Caki2 (cell line): ENCODE results near the gene MAG. TPM values are rescaled to one million over a fixed set of nuclear protein-coding genes. Genes with fewer than 3 reads are reported as not detected.

ENCODE experiments used
- DNase-seq: peaks from one replicate; pipeline ENCODE4 v3.0.0-alpha.2; 2015; ENCODE audit warnings: low read depth
- in situ Hi-C: cut with HindIII; loops from 2 replicates; pipeline ENCODE4 v1.10.0; 2016; ENCODE audit warnings: low sequenced_read_pairs, low pct_unique_long_range_greater_than_20kb, mixed read lengths
- total RNA-seq: library from RNA; depleted of rRNA; stranded (reverse); fragments of >200 nt; shearing (Covaris generic); gene quantifications from 2 replicates; pipeline ENCODE4 v1.2.3, GENCODE V29; 2014; ENCODE audit warnings: low replicate concordance

MAG gene
- total RNA-seq, 1 experiment from 2014 or later = 5.7 TPM

- no peak for DNase-seq
- in situ Hi-C loops = no loop called here
Measured at GRCh38 chr19:35262101-35262761, 29.7 kb upstream of the MAG start.

GRCh38 chr19:35264268-35265125, 27.5 kb upstream of the MAG start:
- in situ Hi-C loops = no loop called here

GRCh38 chr19:35265126-35265899, 26.6 kb upstream of the MAG start:
- in situ Hi-C loops = no loop called here
- DNase-seq = no peak

More at GRCh38 chr19:35264268-35265125, 27.5 kb upstream of the MAG start:
- DNase-seq = peak; percentile 67

DNA sequence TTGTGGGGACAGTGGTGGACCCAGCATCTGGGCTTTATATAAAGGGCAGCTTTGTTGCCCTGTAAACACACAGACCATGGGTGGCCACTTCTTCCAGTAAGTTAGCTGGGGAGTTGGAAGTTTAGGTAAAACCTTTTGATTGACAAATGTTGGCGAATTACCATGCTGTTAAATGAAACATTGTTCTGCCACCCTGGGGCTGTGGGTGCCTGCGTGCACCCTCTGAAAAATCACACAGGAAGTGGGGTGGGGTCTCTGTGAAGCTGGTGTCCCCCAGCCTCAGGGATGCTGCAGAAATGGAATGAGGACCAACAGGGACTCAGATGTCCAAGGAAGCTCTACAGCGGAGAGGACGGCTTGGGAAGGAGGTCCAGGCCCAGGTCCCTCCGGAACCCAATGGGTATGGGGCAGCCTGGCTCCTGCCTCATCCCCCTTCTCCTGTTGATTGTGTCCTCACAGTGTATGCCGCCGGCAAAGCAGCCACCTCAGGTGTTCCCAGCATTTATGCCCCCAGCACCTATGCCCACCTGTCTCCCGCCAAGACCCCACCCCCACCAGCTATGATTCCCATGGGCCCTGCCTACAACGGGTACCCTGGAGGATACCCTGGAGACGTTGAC, 26.0 kb upstream of the MAG start:
- in situ Hi-C loops = no loop called here
- DNase-seq = no peak

GRCh38 chr19:35266520-35267352, 25.2 kb upstream of the MAG start:
- DNase-seq = peak; percentile 44
- in situ Hi-C loops = no loop called here

DNA sequence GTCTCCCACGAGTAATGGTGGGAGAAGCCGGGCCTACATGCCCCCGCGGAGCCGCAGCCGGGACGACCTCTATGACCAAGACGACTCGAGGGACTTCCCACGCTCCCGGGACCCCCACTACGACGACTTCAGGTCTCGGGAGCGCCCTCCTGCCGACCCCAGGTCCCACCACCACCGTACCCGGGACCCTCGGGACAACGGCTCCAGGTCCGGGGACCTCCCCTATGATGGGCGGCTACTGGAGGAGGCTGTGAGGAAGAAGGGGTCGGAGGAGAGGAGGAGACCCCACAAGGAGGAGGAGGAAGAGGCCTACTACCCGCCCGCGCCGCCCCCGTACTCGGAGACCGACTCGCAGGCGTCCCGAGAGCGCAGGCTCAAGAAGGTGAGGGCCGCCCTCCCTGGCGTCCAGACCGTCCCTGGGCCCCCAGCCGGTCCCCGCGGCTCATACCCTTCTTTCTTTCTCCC, 24.6 kb upstream of the MAG start:
- DNase-seq = no peak
- in situ Hi-C loops = no loop called here

GRCh38 chr19:35267818-35268535, 24.0 kb upstream of the MAG start:
- peak; percentile 66 for DNase-seq
- in situ Hi-C loops = no loop called here

DNA sequence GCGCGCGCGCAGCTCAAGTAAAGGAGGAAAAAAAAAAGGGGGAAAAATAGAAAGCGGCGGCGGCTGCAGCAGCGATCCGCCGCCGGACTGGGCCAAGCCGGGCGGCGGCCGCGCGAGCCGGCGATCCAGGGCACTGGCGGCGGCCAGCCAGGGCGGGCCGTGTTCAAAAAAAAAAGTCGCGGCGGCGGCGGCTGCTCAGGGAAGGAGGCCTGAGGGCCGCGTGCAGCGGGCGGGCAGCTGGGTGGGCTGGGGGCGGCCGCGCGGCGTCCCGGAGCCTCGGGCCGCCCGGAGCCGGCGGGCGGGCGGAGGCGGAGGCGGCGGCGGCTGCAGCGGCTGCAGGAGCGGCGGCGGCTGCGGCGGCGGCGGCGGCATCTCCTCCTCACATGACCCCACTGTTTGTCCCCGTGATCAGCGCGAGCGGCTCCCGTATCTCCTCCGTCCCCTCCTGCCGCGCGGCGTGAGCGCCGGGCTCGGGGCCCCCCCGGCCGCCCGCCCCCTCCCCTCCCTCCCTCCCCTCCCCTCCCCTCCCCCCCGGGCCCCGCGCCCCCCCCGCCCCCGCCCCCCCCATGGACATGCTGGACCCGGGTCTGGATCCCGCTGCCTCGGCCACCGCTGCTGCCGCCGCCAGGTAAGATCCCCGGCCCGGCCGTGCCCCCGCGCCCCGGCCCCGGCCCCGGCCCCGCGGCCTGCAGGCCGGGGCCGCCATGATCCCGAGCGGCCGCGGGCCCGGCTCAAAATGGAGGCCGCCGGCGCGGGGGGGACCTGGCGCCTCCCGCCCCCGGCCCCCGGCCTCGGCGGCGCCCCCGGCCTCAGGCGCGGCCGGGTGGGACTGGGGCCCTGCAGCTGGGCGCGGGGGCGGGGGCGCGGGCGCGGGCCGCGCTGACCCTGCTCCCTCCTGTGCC, 23.2 kb upstream of the MAG start, which contains the start of gene USF2:
Gene USF2, plus strand, starts transcription at position 427 of the 902 bp plus-strand sequence. Its CDS starts 140 bp downstream, at position 567.
- in situ Hi-C loops = no loop called here
- DNase-seq = peak; percentile 63

GRCh38 chr19:35269438-35270117, 22.4 kb upstream of the MAG start:
- peak; percentile 87 for DNase-seq
- in situ Hi-C loops = no loop called here

- in situ Hi-C loops = no loop called here
- DNase-seq = no peak
Measured at GRCh38 chr19:35270381-35270811, 21.6 kb upstream of the MAG start.

GRCh38 chr19:35271546-35271945, 20.4 kb upstream of the MAG start:
- in situ Hi-C loops = no loop called here
- no peak for DNase-seq

DNA sequence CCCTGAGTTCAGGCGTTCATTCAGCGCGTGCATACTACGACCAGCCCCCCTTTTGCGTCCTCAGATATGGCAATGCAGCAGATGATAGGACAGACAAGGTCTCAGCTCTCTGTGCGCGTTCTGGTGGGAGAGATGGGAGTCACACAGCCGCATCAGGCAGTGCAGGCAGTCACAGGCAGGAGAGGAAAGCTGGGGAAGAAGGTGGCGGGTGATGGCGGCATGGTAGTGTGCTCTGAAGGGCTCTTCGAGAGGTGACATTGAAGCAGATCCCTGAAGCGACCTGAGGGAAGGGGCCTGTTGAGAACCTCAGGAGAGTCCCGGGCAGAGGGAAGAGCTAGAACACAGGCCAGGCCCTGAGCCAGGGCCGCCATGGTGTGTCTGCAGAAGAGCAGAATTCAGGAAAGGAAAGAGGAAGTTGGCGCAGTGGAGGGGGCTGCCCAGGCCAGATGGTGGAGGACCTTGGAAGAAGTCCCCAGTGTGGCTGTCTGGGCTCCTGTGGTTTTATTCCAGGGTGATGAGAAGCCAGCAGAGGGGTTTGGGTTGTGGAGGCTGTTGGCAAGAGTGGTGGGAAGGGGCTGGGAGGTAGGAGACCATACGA, 19.7 kb upstream of the MAG start:
- in situ Hi-C loops = no loop called here
- no peak for DNase-seq

DNA sequence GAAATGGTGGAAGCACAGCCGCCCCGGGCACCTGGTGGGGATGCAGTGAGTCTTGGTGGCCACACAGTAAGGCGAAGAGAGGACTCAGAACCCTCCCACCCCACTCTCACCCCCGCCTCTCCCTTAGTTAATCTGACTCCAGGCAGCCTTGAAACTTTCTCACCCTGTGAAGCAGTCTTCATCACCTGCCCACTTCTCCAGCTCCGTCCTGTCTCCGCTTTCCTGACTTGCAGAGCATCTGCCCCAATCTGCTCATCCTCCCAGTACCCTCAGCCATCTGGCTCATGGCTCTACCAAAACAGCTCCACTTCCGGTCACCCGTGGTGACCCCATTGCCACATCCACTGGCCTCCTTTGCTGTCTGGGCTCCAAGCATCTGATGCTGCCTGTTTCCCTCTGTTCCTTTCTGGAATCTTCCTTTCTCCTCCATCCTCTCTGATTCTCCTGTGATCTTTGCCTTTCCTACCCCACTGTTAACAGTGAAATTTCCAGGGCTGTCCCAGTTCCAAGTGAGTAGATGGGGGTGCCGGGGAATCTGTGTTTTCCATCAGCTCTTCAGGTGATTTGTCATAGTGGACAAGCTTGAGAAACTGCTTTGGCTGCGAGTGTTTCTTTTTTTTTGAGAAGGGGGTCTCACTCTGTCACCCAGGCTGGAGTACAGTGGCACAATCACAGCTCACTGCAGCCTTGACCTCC, 18.9 kb upstream of the MAG start:
- in situ Hi-C loops = no loop called here
- no peak for DNase-seq

GRCh38 chr19:35273686-35274259, 18.2 kb upstream of the MAG start:
- in situ Hi-C loops = no loop called here
- DNase-seq = no peak
